Right atrium auricular region (tissue), 2 donors: ENCODE results near the gene STAP2. TPM values are rescaled to one million over a fixed set of nuclear protein-coding genes. Genes with fewer than 3 reads are reported as not detected.
A peak's percentile ranks its signal among the peaks of the same experiment; 100 is the strongest.

ENCODE experiments used
- DNase-seq: peaks from one replicate; pipeline ENCODE4 v3.0.0-alpha.2; 2019; ENCODE audit warnings: low spot score
- H3K27ac ChIP-seq, 2 donors: fragments of 200-600 bp; sonication (generic); 1 replicate in 1 of 2; 2 replicates in 1 of 2; pipeline ENCODE4 v1.5.1; 2016 to 2019
- H3K27me3 ChIP-seq, 2 donors: fragments of 200-600 bp; sonication (generic); one replicate each; pipeline versions ENCODE4 v1.5.1 to v1.6.0; 2017 to 2019
- H3K36me3 ChIP-seq: fragments of 200-600 bp; sonication (generic); one replicate; pipeline ENCODE4 v1.5.1; 2016
- H3K4me1 ChIP-seq, 2 donors: fragments of 200-600 bp; sonication (generic); one replicate each; pipeline versions ENCODE4 v1.5.1 to v1.6.0; 2017 to 2019
- H3K4me3 ChIP-seq, 2 donors: fragments of 200-600 bp; sonication (generic); 1 replicate in 1 of 2; 2 replicates in 1 of 2; pipeline ENCODE4 v1.5.1; 2017 to 2019; ENCODE audit warnings: mild to moderate bottlenecking in 1 of 2, moderate library complexity in 1 of 2
- H3K9me3 ChIP-seq, 2 donors: fragments of 200-600 bp; sonication (generic); one replicate each; pipeline ENCODE4 v1.5.1; 2019
- CTCF ChIP-seq, 2 donors: fragments of 200-600 bp; sonication (generic); IDR thresholded peaks; one replicate each; pipeline ENCODE4 v1.5.1; 2019; ENCODE audit warnings: antibody characterized with exemption in 2 of 2
- total RNA-seq, 2 donors: library from RNA; depleted of rRNA; stranded (reverse); fragments of >200 nt; gene quantifications; one replicate each; pipeline ENCODE4 v1.1.0, GENCODE V29; 2016

The STAP2 gene
- total RNA-seq, 2 donors from 2014 or later, result 4.8 to 11.8 TPM

- Histone ChIP-seq H3K4me3 (no peak overlapping the region), H3K4me1 (peaks cover 0 to 66% of the 10 kb centered on the region in 2 donors), H3K36me3 (no peaks in the 10 kb centered on the region), H3K27ac (peak overlapping the region; percentile 56 to 68), H3K9me3 (no peaks in the 10 kb centered on the region), H3K27me3 (no peaks in the 10 kb centered on the region)
- DNase-seq, result no peak
- TF ChIP-seq CTCF (IDR thresholded peaks at IDR 0.05), result no peak
Observed at GRCh38 chr19:4379383-4380253, 41.0 kb upstream of the STAP2 start.

- peak overlapping the region in 1 of 2 donors; percentile 56 for H3K27ac ChIP-seq
- no peaks in the 10 kb centered on the region for H3K36me3 ChIP-seq
- no peak for DNase-seq
- peaks cover 0 to 73% of the 10 kb centered on the region in 2 donors for H3K4me1 ChIP-seq
- H3K9me3 ChIP-seq, result no peaks in the 10 kb centered on the region
- TF ChIP-seq CTCF (IDR thresholded peaks at IDR 0.05), result no peak
- H3K4me3 ChIP-seq, result no peak overlapping the region
- H3K27me3 ChIP-seq, result no peaks in the 10 kb centered on the region
Observed at GRCh38 chr19:4378886-4379285, 40.3 kb upstream of the STAP2 start.

GRCh38 chr19:4376991-4377781 is 38.6 kb upstream of the STAP2 start:
- H3K27ac ChIP-seq, result peak overlapping the region; percentile 91 to 95
- TF ChIP-seq CTCF (IDR thresholded peaks at IDR 0.05), result no peak
- DNase-seq, result no peak
- no peaks in the 10 kb centered on the region for H3K9me3 ChIP-seq
- no peak overlapping the region for H3K4me3 ChIP-seq
- H3K36me3 ChIP-seq, result no peaks in the 10 kb centered on the region
- no peaks in the 10 kb centered on the region for H3K27me3 ChIP-seq
- peaks cover 0 to 90% of the 10 kb centered on the region in 2 donors for H3K4me1 ChIP-seq

GRCh38 chr19:4376671-4376990 is 38.0 kb upstream of the STAP2 start:
- Histone ChIP-seq H3K27ac (peak overlapping the region; percentile 91 to 95), H3K36me3 (no peaks in the 10 kb centered on the region), H3K4me3 (no peak overlapping the region), H3K9me3 (no peaks in the 10 kb centered on the region), H3K4me1 (peaks cover 0 to 96% of the 10 kb centered on the region in 2 donors), H3K27me3 (no peaks in the 10 kb centered on the region)
- no peak for DNase-seq
- TF ChIP-seq CTCF (IDR thresholded peaks at IDR 0.05), result no peak

- TF ChIP-seq CTCF (IDR thresholded peaks at IDR 0.05), result no peak
- H3K4me3 ChIP-seq, result no peak overlapping the region
- H3K9me3 ChIP-seq, result no peaks in the 10 kb centered on the region
- H3K36me3 ChIP-seq, result no peaks in the 10 kb centered on the region
- H3K27me3 ChIP-seq, result no peaks in the 10 kb centered on the region
- H3K27ac ChIP-seq, result peak overlapping the region; percentile 91 to 95
- no peak for DNase-seq
- peaks cover 0 to 100% of the 10 kb centered on the region in 2 donors for H3K4me1 ChIP-seq
Observed at GRCh38 chr19:4376028-4376670, 37.5 kb upstream of the STAP2 start.
